H1 (cell line): Measurements from ENCODE around the gene RIBC1. TPM values are rescaled to one million over a fixed set of nuclear protein-coding genes. Genes with fewer than 3 reads are reported as not detected.
A peak's percentile ranks its signal among the peaks of the same experiment; 100 is the strongest.

Experiments
- CTCF ChIA-PET: fragments of 300-600 bp; sonication (Branson Sonifier 250); formaldehyde crosslinking; loops from one replicate; lab custom pipeline; 2021; ENCODE audit not compliant: partially characterized antibody; lab: Charles Lee
- POLR2A ChIA-PET: fragments of 300-600 bp; sonication (Branson Sonifier 250); formaldehyde crosslinking; loops from one replicate; lab custom pipeline; 2021; ENCODE audit warnings: inconsistent platforms; ENCODE audit not compliant: partially characterized antibody; lab: Charles Lee
- DNase-seq, 2 experiments: peaks; one replicate each; pipeline versions ENCODE4 v3.0.0 to v3.0.0-alpha.2; 2010 to 2022; ENCODE audit warnings: low spot score in 2 of 2, low read depth in 1 of 2, mixed read lengths in 1 of 2
- FAIRE-seq: peaks from 2 replicates; lab custom pipeline; 2011; peaks lifted over from hg19 to GRCh38; lab: Jason Lieb, UNC
- H2AFZ ChIP-seq: 2 replicates; pipeline ENCODE4 v1.8.1; 2012; ENCODE audit warnings: low read length, inconsistent platforms
- H2AK5ac ChIP-seq: 2 replicates; pipeline ENCODE4 v1.6.1; 2013; ENCODE audit warnings: low read depth, low read length
- H2BK120ac ChIP-seq: replicated peaks from 2 replicates; pipeline ENCODE3; 2013; ENCODE audit warnings: low read depth, low read length, inconsistent platforms
- H2BK12ac ChIP-seq: 2 replicates; pipeline ENCODE4 v1.6.1; 2013; ENCODE audit warnings: low read depth, low read length
- H2BK15ac ChIP-seq: 2 replicates; pipeline ENCODE4 v1.6.1; 2013; ENCODE audit warnings: low read length
- H2BK20ac ChIP-seq: 2 replicates; pipeline ENCODE4 v1.6.1; 2013; ENCODE audit warnings: low read length
- H2BK5ac ChIP-seq: 2 replicates; pipeline ENCODE4 v1.6.1; 2013; ENCODE audit warnings: low read depth, low read length
- H3K14ac ChIP-seq: 2 replicates; pipeline ENCODE4 v1.6.1; 2013; ENCODE audit warnings: inconsistent platforms; ENCODE audit not compliant: insufficient read length
- H3K18ac ChIP-seq: 2 replicates; pipeline ENCODE4 v1.6.1; 2013; ENCODE audit warnings: low read length; ENCODE audit errors: extremely low read depth
- H3K23ac ChIP-seq: 2 replicates; pipeline ENCODE4 v1.6.1; 2013; ENCODE audit warnings: inconsistent platforms; ENCODE audit not compliant: insufficient read length
- H3K23me2 ChIP-seq: 2 replicates; pipeline ENCODE4 v1.6.1; 2013; ENCODE audit warnings: low read depth, low read length
- H3K27ac ChIP-seq: 2 replicates; pipeline ENCODE4 v1.6.1; 2011; ENCODE audit warnings: low read depth, low read length, inconsistent platforms
- H3K27me3 ChIP-seq, 4 experiments: replicated peaks in 1 of 4; 1 replicate in 1 of 4; 2 replicates in 3 of 4; pipeline versions ENCODE4 v1.6.1 to v1.8.1; 2011 to 2013; ENCODE audit warnings: low read length in 3 of 4, mild to moderate bottlenecking in 3 of 4, inconsistent platforms in 2 of 4, mixed read lengths in 2 of 4, moderate library complexity in 1 of 4; ENCODE audit not compliant: control insufficient read depth in 3 of 4, insufficient read depth in 3 of 4; ENCODE audit errors: extremely low read depth in 1 of 4
- H3K36me3 ChIP-seq, 4 experiments: 2 replicates each; pipeline versions ENCODE4 v1.6.1 to v1.8.1; 2011 to 2013; ENCODE audit warnings: mild to moderate bottlenecking in 4 of 4, low read length in 3 of 4, moderate library complexity in 2 of 4, control low read depth in 1 of 4, inconsistent platforms in 1 of 4; ENCODE audit not compliant: insufficient read depth in 4 of 4, control insufficient read depth in 2 of 4
- H3K4ac ChIP-seq: replicated peaks from 2 replicates; pipeline ENCODE3; 2013; ENCODE audit warnings: low read length, low read depth, mixed read lengths, inconsistent platforms; ENCODE audit not compliant: insufficient read length
- H3K4me1 ChIP-seq, 4 experiments: replicated peaks in 1 of 4; 1 replicate in 1 of 4; 2 replicates in 3 of 4; pipeline versions ENCODE4 v1.6.1 to v1.8.1; 2011 to 2013; ENCODE audit warnings: low read length in 3 of 4, inconsistent platforms in 2 of 4, mixed read lengths in 1 of 4; ENCODE audit not compliant: insufficient read depth in 4 of 4, control insufficient read depth in 3 of 4
- H3K4me2 ChIP-seq, 2 experiments: 2 replicates each; pipeline versions ENCODE4 v1.6.1 to v1.8.1; 2011 to 2013; ENCODE audit warnings: low read depth in 2 of 2, low read length in 2 of 2, control low read depth in 1 of 2, inconsistent platforms in 1 of 2, mild to moderate bottlenecking in 1 of 2; ENCODE audit not compliant: insufficient read depth in 1 of 2
- H3K4me3 ChIP-seq, 4 experiments: fragments of 200-600, 300-600 bp in 1 of 4; sonication (generic), shearing (Covaris generic), sonication (Bioruptor Twin) in 1 of 4; 2 replicates each; pipeline versions ENCODE4 v1.5.1 to v1.8.1; 2011 to 2016; ENCODE audit warnings: low read length in 4 of 4, low read depth in 3 of 4, control low read depth in 2 of 4, inconsistent platforms in 2 of 4, mild to moderate bottlenecking in 2 of 4, mixed read lengths in 1 of 4, moderate library complexity in 1 of 4; ENCODE audit not compliant: insufficient read depth in 2 of 4; ENCODE audit errors: extremely low read depth in 1 of 4
- H3K56ac ChIP-seq: replicated peaks from 2 replicates; pipeline ENCODE3; 2013; ENCODE audit warnings: low read depth, mild to moderate bottlenecking, mixed read lengths, low read length, inconsistent platforms; ENCODE audit not compliant: insufficient read length
- H3K79me1 ChIP-seq: 2 replicates; pipeline ENCODE4 v1.6.1; 2013; ENCODE audit warnings: low read depth, low read length, control low read depth
- H3K79me2 ChIP-seq, 2 experiments: 2 replicates each; pipeline versions ENCODE4 v1.6.1 to v1.8.1; 2012 to 2013; ENCODE audit warnings: low read length in 2 of 2, mild to moderate bottlenecking in 2 of 2, inconsistent platforms in 1 of 2; ENCODE audit not compliant: insufficient read depth in 2 of 2, control insufficient read depth in 1 of 2
- H3K9ac ChIP-seq, 4 experiments: replicated peaks in 1 of 4; 1 replicate in 1 of 4; 2 replicates in 3 of 4; pipeline versions ENCODE4 v1.6.1 to v1.8.1; 2011 to 2013; ENCODE audit warnings: low read depth in 3 of 4, low read length in 3 of 4, control low read depth in 2 of 4, mild to moderate bottlenecking in 2 of 4, moderate library complexity in 2 of 4, inconsistent platforms in 1 of 4; ENCODE audit errors: extremely low read depth in 1 of 4
- H3K9me3 ChIP-seq, 2 experiments: 2 replicates each; pipeline versions ENCODE4 v1.6.1 to v1.8.1; 2012 to 2013; ENCODE audit warnings: mild to moderate bottlenecking in 2 of 2, moderate library complexity in 2 of 2, control low read depth in 1 of 2, inconsistent platforms in 1 of 2, low read depth in 1 of 2, low read length in 1 of 2, mixed read lengths in 1 of 2; ENCODE audit not compliant: insufficient read depth in 2 of 2
- H4K20me1 ChIP-seq, 2 experiments: replicated peaks in 1 of 2; 2 replicates each; pipeline versions ENCODE3 to v1.8.1; 2011 to 2013; ENCODE audit warnings: inconsistent platforms in 2 of 2, low read length in 2 of 2, mild to moderate bottlenecking in 1 of 2; ENCODE audit not compliant: insufficient read depth in 2 of 2, control insufficient read depth in 1 of 2
- H4K5ac ChIP-seq: 2 replicates; pipeline ENCODE4 v1.6.1; 2013; ENCODE audit warnings: low read length, low read depth, mixed read lengths, inconsistent platforms; ENCODE audit not compliant: insufficient read length
- H4K8ac ChIP-seq: 2 replicates; pipeline ENCODE4 v1.8.0; 2013; ENCODE audit warnings: mild to moderate bottlenecking, moderate library complexity, low read length, inconsistent platforms; ENCODE audit not compliant: insufficient read depth; ENCODE audit errors: extremely low read depth
- H4K91ac ChIP-seq: replicated peaks from 2 replicates; pipeline ENCODE3; 2013; ENCODE audit warnings: low read length, mixed read lengths, inconsistent platforms; ENCODE audit not compliant: insufficient read length
- CREB1 ChIP-seq: IDR thresholded peaks from 2 replicates; pipeline ENCODE4 v1.6.1; 2012; ENCODE audit warnings: inconsistent platforms
- GTF2F1 ChIP-seq: IDR thresholded peaks from 2 replicates; pipeline ENCODE4 v1.6.1; 2012; ENCODE audit warnings: low read depth, low read length, improper control_type of control experiment, borderline replicate concordance
- JUN ChIP-seq: IDR thresholded peaks from 2 replicates; pipeline ENCODE4 v1.6.1; 2011; ENCODE audit warnings: low read depth, mild to moderate bottlenecking, improper control_type of control experiment, low read length
- MAX ChIP-seq: IDR thresholded peaks from 2 replicates; pipeline ENCODE4 v1.6.1; 2012; ENCODE audit warnings: inconsistent platforms
- SP1 ChIP-seq: IDR thresholded peaks from 2 replicates; pipeline ENCODE4 v1.6.1; 2011; ENCODE audit warnings: low read depth, low read length
- SP2 ChIP-seq: IDR thresholded peaks from 2 replicates; pipeline ENCODE4 v1.6.1; 2012; ENCODE audit warnings: mild to moderate bottlenecking, low read length, inconsistent platforms
- WGBS, 2 experiments: shearing (Covaris generic) in 1 of 2; methylation state at CpG; one replicate each; pipeline versions ENCODE4 v1.1.6 to v1.1.7; 2013 to 2015; ENCODE audit warnings: low lambda C conversion rate in 2 of 2, mixed read lengths in 2 of 2, inconsistent platforms in 1 of 2, low coverage in 1 of 2, missing lambda C conversion rate in 1 of 2; ENCODE audit not compliant: insufficient replicate concordance in 2 of 2, insufficient coverage in 1 of 2, insufficient read length in 1 of 2; ENCODE audit errors: extremely low coverage in 1 of 2, missing lambda C conversion rate in 1 of 2; 5-methylcytosine and 5-hydroxymethylcytosine counted together
- polyA plus RNA-seq, 7 experiments: library from polyadenylated mRNA; depleted of rRNA in 3 of 7; stranded (reverse) in 5 of 7; unstranded in 2 of 7; fragments of >200 nt in 5 of 7; fragments of 200-250 nt in 2 of 7; gene quantifications; 1 replicate in 5 of 7; 2 replicates in 1 of 7; 4 replicates in 1 of 7; pipeline versions ENCODE4 v1.2.1 to v1.2.3, GENCODE V29; 2011 to 2013; ENCODE audit warnings: missing spikeins in 2 of 7, mixed read lengths in 2 of 7
- total RNA-seq: library from RNA; stranded (reverse); fragmentation: NEBNext Ultra II Directional; extraction: Animal tissue kit (Norgen Biotek cat#: 25700); gene quantifications from 2 replicates; pipeline ENCODE4 v1.2.1, GENCODE V29; 2021

RIBC1 gene
- total and polyA plus RNA-seq, 2 of the 8 experiments (the other 6 are each of a cell fraction or from before 2014, with no cell fraction given), result 0.41 to 0.97 TPM

GRCh38 chrX:53479301-53479700, 56.6 kb downstream of the RIBC1 start:
- Histone ChIP-seq H2BK5ac (no peak overlapping the region), H3K56ac (no peak overlapping the region), H2AK5ac (no peak overlapping the region), H4K20me1 (no peaks in the 10 kb centered on the region), H2BK120ac (no peak overlapping the region), H3K79me2 (no peaks in the 10 kb centered on the region), H3K27me3 (no peaks in the 10 kb centered on the region), H3K4me2 (no peak overlapping the region), H3K79me1 (no peaks in the 10 kb centered on the region), H3K18ac (no peak overlapping the region), H2BK15ac (no peak overlapping the region), H3K23me2 (no peaks in the 10 kb centered on the region), H3K27ac (no peak overlapping the region), H2AFZ (no peak overlapping the region), H3K14ac (no peak overlapping the region), H4K8ac (no peak overlapping the region), H4K91ac (no peak overlapping the region), H3K4me1 (peaks cover 0 to 3% (median 0%) of the 10 kb centered on the region in 4 experiments; a peak in 4 of 7 replicates), H3K23ac (no peak overlapping the region), H3K4me3 (no peak overlapping the region), H3K4ac (no peak overlapping the region), H3K9me3 (no peaks in the 10 kb centered on the region), H2BK20ac (no peak overlapping the region), H2BK12ac (no peak overlapping the region), H4K5ac (no peak overlapping the region), H3K9ac (no peak overlapping the region), H3K36me3 (no peaks in the 10 kb centered on the region)
- POLR2A ChIA-PET, result no interaction called here
- TF ChIP-seq JUN (no peak), MAX (no peak), GTF2F1 (no peak), SP1 (peak; percentile 46; the same call in 1 of the 2 replicates), SP2 (no peak), CREB1 (no peak)
- WGBS, 2 experiments, result 94% methylated on average over 5 of the region's 5 CpGs; no CpG with 5 or more reads in 1 of the 2 experiments
- CTCF ChIA-PET, result interaction anchor here (1.8 to 3.7 kb wide), 4 partner anchors 13 to 42 kb away, joined by 6 to 21 read pairs (median 18); no protein-coding TSS in a partner anchor
- DNase-seq (no peak), FAIRE-seq (peak; percentile 99)
